ENCODE data around the gene LGR4. TPM values are rescaled to one million over a fixed set of nuclear protein-coding genes. Genes with fewer than 3 reads are reported as not detected.

The LGR4 gene
- total RNA-seq, 1 experiment from 2014 or later: 99.2 TPM

DNA sequence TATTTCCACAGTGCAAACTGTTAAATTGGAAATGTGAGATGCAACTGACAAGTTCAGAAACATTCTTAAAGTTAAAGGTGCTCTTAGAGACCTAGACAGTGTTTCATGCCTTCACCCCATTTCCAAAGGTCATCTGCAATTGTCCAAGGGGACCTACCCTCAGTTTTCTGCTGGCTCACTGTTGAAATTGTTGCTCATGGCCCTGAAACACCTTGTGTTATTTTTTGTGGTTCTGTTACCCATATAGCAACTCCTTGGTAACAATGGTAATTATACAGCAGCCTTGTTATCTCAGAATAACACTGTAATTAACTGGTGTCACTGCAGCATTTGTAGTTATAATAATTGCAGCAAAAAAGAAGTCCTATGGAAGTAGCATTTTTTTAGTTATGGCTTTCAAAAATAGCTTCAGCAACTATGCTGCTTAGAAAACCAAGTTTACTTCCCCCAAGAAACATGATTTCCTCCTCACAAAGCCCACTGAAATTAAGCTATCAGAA is 60.3 kb downstream of the LGR4 start:
- Mint-ChIP-seq H3K36me3 (ENCODE audit: insufficient read depth in 1 of 3, low read depth in 3 of 3) (peaks cover 1 to 21% (median 14%) of the 10 kb centered on the region in 3 experiments; a peak in 6 of 7 replicates), H3K4me3 (no peak overlapping the region), H3K27ac (peak overlapping the region in 2 of 3 experiments; percentile 47 to 76; a peak in 3 of 7 replicates), H3K9me3 (no peaks in the 10 kb centered on the region), H3K27me3 (ENCODE audit: low read depth) (no peaks in the 10 kb centered on the region), H3K4me1 (peaks cover 37 to 39% of the 10 kb centered on the region in 2 experiments)
- H3K56ac ChIP-seq (ENCODE audit: insufficient read length, low read depth, low read length): no peak overlapping the region
- H2AK5ac ChIP-seq (ENCODE audit: insufficient read length, low read length): no peak overlapping the region
- no peak overlapping the region for H2BK12ac ChIP-seq (ENCODE audit: insufficient read length, low read depth, low read length)
- H4K91ac ChIP-seq (ENCODE audit: insufficient read length, low read depth, low read length): no peak overlapping the region
- H2BK120ac ChIP-seq (ENCODE audit: low read depth, low read length, poor library complexity, severe bottlenecking): no peak overlapping the region
- no peaks in the 10 kb centered on the region for H4K20me1 ChIP-seq (ENCODE audit: control insufficient read depth, insufficient read depth, insufficient read length)
- no peak overlapping the region for H3T11ph ChIP-seq (ENCODE audit: low read length)
- TF ChIP-seq, protein P1, sequence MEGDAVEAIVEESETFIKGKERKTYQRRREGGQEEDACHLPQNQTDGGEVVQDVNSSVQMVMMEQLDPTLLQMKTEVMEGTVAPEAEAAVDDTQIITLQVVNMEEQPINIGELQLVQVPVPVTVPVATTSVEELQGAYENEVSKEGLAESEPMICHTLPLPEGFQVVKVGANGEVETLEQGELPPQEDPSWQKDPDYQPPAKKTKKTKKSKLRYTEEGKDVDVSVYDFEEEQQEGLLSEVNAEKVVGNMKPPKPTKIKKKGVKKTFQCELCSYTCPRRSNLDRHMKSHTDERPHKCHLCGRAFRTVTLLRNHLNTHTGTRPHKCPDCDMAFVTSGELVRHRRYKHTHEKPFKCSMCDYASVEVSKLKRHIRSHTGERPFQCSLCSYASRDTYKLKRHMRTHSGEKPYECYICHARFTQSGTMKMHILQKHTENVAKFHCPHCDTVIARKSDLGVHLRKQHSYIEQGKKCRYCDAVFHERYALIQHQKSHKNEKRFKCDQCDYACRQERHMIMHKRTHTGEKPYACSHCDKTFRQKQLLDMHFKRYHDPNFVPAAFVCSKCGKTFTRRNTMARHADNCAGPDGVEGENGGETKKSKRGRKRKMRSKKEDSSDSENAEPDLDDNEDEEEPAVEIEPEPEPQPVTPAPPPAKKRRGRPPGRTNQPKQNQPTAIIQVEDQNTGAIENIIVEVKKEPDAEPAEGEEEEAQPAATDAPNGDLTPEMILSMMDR (conservative IDR thresholded peaks at IDR 0.05): no peak
- H3K79me2 ChIP-seq (ENCODE audit: insufficient read depth, low read length): peaks cover 6% of the 10 kb centered on the region; the same call in 1 of the 2 replicates
- H3K79me1 ChIP-seq (ENCODE audit: insufficient read depth, low read depth, low read length, poor library complexity, severe bottlenecking): peaks cover 2% of the 10 kb centered on the region
- no peak overlapping the region for H3K9ac ChIP-seq (ENCODE audit: extremely low read depth, insufficient read length, low read length)
- no peak overlapping the region for H4K5ac ChIP-seq (ENCODE audit: insufficient read length, low read depth, low read length)
- no peak overlapping the region for H3K23ac ChIP-seq (ENCODE audit: insufficient read length, low read depth, low read length)
- no peak for DNase-seq
- no peak overlapping the region for H3K4me2 ChIP-seq (ENCODE audit: insufficient read depth, insufficient read length, low read length)
- no peaks in the 10 kb centered on the region for H3K4me1 ChIP-seq (ENCODE audit: insufficient read depth, low read length)
- H3K14ac ChIP-seq (ENCODE audit: insufficient read depth, low read length): no peak overlapping the region
- no peak overlapping the region for H3K18ac ChIP-seq (ENCODE audit: insufficient read length, low read depth, low read length)
- no peaks in the 10 kb centered on the region for H3K27me3 ChIP-seq (ENCODE audit: insufficient read depth, low read length)
- H3K23me2 ChIP-seq (ENCODE audit: insufficient read length, low read depth, low read length, poor library complexity, severe bottlenecking): no peaks in the 10 kb centered on the region
- H3K4ac ChIP-seq (ENCODE audit: low read depth, low read length): no peak overlapping the region
- no peak overlapping the region for H2BK20ac ChIP-seq (ENCODE audit: low read depth, low read length, poor library complexity, severe bottlenecking)
- no peak overlapping the region for H2BK5ac ChIP-seq (ENCODE audit: insufficient read length, low read length)
- no peak overlapping the region for H2BK15ac ChIP-seq (ENCODE audit: low read depth, low read length)
- no peak overlapping the region for H3K27ac ChIP-seq (ENCODE audit: insufficient read length, low read depth, low read length)
- H3K9me3 ChIP-seq (ENCODE audit: control insufficient read depth, low read depth, low read length): no peaks in the 10 kb centered on the region
- H2AFZ ChIP-seq (ENCODE audit: low read length): no peak overlapping the region
- no peak overlapping the region for H4K8ac ChIP-seq (replicated peaks; ENCODE audit: insufficient read length, low read depth, low read length)

Measured in H9 (cell line).